Fibroblast of lung (primary cell): ENCODE measurements around the gene PPWD1.

Source experiments
- EZH2 ChIP-seq: IDR thresholded peaks from 2 replicates; pipeline ENCODE4 v1.5.1; 2012; ENCODE audit warnings: low read length, control low read depth, mild to moderate bottlenecking; ENCODE audit errors: missing control alignments
- TF ChIP-seq, protein P1 (sequence below), 2 donors: IDR thresholded peaks in 1 of 2; conservative IDR thresholded peaks in 1 of 2; 1 replicate in 1 of 2; 2 replicates in 1 of 2; pipeline ENCODE4 v1.5.1; 2011 to 2012; ENCODE audit warnings: low read length in 2 of 2, control low read depth in 1 of 2, inconsistent platforms in 1 of 2, low read depth in 1 of 2, mild to moderate bottlenecking in 1 of 2

DNA sequence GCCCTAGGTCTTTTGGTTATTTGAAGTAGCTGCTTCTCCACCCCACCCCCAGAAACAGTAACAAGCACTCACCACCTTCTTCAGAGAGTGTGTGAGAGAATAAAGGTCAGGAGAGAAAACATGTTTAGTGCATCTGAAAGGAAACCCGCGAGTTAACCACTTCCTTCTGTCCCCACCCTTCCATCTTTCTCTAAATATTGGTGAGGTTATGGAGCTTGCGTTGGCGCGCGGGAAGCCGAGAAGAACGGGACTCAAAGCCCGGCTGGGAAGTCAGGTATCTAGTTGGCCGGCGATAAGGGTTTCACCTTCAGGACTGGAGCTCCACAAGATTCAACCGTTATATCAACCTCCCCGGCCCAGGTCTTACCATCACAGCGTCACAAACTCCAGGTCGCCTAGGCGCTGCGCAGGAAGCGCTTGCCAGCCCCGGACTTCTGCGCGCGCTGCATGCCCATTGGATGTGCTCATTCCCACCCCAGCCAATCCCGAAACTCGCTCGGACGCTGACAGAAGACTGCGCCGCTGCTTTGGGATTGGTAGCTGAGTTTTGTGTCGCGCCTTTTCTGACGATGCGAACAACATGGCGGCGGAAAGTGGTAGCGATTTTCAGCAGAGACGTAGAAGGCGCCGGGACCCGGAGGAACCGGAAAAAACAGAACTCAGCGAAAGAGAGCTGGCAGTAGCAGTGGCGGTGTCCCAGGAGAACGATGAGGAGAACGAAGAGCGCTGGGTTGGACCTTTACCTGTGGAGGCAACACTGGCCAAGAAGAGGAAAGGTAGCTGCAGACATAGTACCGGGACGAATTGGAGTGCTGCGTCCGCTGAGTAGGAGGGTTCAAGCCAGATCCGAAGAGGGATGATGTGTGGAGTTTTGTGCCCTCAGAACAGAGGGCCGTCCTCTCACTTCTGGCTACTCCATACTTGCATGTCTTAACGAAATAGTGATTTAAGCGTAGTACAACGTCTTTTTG lies at the start of gene PPWD1, which contains the start of gene CENPK:
- TF ChIP-seq, protein P1, sequence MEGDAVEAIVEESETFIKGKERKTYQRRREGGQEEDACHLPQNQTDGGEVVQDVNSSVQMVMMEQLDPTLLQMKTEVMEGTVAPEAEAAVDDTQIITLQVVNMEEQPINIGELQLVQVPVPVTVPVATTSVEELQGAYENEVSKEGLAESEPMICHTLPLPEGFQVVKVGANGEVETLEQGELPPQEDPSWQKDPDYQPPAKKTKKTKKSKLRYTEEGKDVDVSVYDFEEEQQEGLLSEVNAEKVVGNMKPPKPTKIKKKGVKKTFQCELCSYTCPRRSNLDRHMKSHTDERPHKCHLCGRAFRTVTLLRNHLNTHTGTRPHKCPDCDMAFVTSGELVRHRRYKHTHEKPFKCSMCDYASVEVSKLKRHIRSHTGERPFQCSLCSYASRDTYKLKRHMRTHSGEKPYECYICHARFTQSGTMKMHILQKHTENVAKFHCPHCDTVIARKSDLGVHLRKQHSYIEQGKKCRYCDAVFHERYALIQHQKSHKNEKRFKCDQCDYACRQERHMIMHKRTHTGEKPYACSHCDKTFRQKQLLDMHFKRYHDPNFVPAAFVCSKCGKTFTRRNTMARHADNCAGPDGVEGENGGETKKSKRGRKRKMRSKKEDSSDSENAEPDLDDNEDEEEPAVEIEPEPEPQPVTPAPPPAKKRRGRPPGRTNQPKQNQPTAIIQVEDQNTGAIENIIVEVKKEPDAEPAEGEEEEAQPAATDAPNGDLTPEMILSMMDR (conservative IDR thresholded peaks at IDR 0.05 in 1 of 2, IDR thresholded peaks at IDR 0.05 in 1 of 2; ENCODE audit: low read depth in 1 of 2, low read length in 2 of 2) = no peak
- TF ChIP-seq EZH2 = no peak
